ENCODE measurements around the gene RPA3. TPM values are rescaled to one million over a fixed set of nuclear protein-coding genes. Genes with fewer than 3 reads are reported as not detected.

RPA3 gene
- total RNA-seq, 1 experiment from 2014 or later = 38.9 TPM

GRCh38 chr7:7707806-7708205, 10.6 kb downstream of the RPA3 start:
- Histone ChIP-seq H3K9ac (ENCODE audit: low read length) (no peak overlapping the region), H3K4me3 (ENCODE audit: low read length) (no peak overlapping the region), H3K4me2 (ENCODE audit: low read length) (no peak overlapping the region), H3K36me3 (ENCODE audit: low read depth, low read length) (no peaks in the 10 kb centered on the region), H3K4me1 (ENCODE audit: insufficient read depth, low read length) (no peaks in the 10 kb centered on the region), H2AFZ (ENCODE audit: low read length) (no peak overlapping the region), H4K20me1 (ENCODE audit: low read length) (no peaks in the 10 kb centered on the region), H3K9me3 (ENCODE audit: low read length) (no peaks in the 10 kb centered on the region), H3F3A (ENCODE audit: low read length, unreplicated experiment) (no peaks in the 10 kb centered on the region), H3K27me3 (ENCODE audit: low read length) (no peaks in the 10 kb centered on the region), H3K9me2 (replicated peaks; ENCODE audit: low read length) (no peaks in the 10 kb centered on the region), H3K27ac (ENCODE audit: low read length) (no peak overlapping the region), H3K79me2 (ENCODE audit: low read length) (no peaks in the 10 kb centered on the region)
- CTCF ChIA-PET = interaction anchor here (0.7 kb wide), 1 partner anchor 11 kb away, joined by 4 read pairs; no protein-coding TSS in a partner anchor
- intact Hi-C loops (cut with micrococcal nuclease) = no loop called here
- ATAC-seq (no peak), DNase-seq (peak; percentile 2)
- BruUV-seq (replicated peaks) = no TSS peak
- POLR2A ChIA-PET (ENCODE audit: unreplicated experiment) = no interaction called here
- TF ChIP-seq EZH2 (IDR thresholded peaks at IDR 0.05; ENCODE audit: low read length, unreplicated experiment) = no peak

- Histone ChIP-seq H3K36me3 (ENCODE audit: low read depth, low read length) (no peaks in the 10 kb centered on the region), H4K20me1 (ENCODE audit: low read length) (no peaks in the 10 kb centered on the region), H3K9me2 (replicated peaks; ENCODE audit: low read length) (no peaks in the 10 kb centered on the region), H3K9ac (ENCODE audit: low read length) (no peak overlapping the region), H2AFZ (ENCODE audit: low read length) (no peak overlapping the region), H3K9me3 (ENCODE audit: low read length) (no peaks in the 10 kb centered on the region), H3F3A (ENCODE audit: low read length, unreplicated experiment) (no peaks in the 10 kb centered on the region), H3K27ac (ENCODE audit: low read length) (no peak overlapping the region), H3K79me2 (ENCODE audit: low read length) (no peaks in the 10 kb centered on the region), H3K4me2 (ENCODE audit: low read length) (no peak overlapping the region), H3K4me3 (ENCODE audit: low read length) (no peak overlapping the region), H3K4me1 (ENCODE audit: insufficient read depth, low read length) (no peaks in the 10 kb centered on the region), H3K27me3 (ENCODE audit: low read length) (no peaks in the 10 kb centered on the region)
- BruUV-seq (replicated peaks) = no TSS peak
- DNase-seq (no peak), ATAC-seq (no peak)
- intact Hi-C loops (cut with micrococcal nuclease) = no loop called here
- ChIA-PET POLR2A (ENCODE audit: unreplicated experiment) (no interaction called here), CTCF (interaction anchor here (0.6 kb wide), 1 partner anchor 283 kb away, joined by 3 read pairs; no protein-coding TSS in a partner anchor)
- TF ChIP-seq CTCF (conservative IDR thresholded peaks at IDR 0.05; ENCODE audit: low read depth, low read length) (no peak), EZH2 (IDR thresholded peaks at IDR 0.05; ENCODE audit: low read length, unreplicated experiment) (no peak), EZH2phosphoT487 (IDR thresholded peaks at IDR 0.05; ENCODE audit: borderline replicate concordance, low read length) (no peak)
These were observed 11.2 kb downstream of the RPA3 start for GRCh38 chr7:7707246-7707645.

GRCh38 chr7:7706556-7707172, 11.7 kb downstream of the RPA3 start:
- ATAC-seq (no peak), DNase-seq (no peak)
- ChIA-PET CTCF (interaction anchor here (0.6 kb wide), 1 partner anchor 283 kb away, joined by 3 read pairs; no protein-coding TSS in a partner anchor), POLR2A (ENCODE audit: unreplicated experiment) (no interaction called here)
- Histone ChIP-seq H3K9me3 (ENCODE audit: low read length) (no peaks in the 10 kb centered on the region), H4K20me1 (ENCODE audit: low read length) (no peaks in the 10 kb centered on the region), H3K27me3 (ENCODE audit: low read length) (no peaks in the 10 kb centered on the region), H3K79me2 (ENCODE audit: low read length) (no peaks in the 10 kb centered on the region), H3F3A (ENCODE audit: low read length, unreplicated experiment) (no peaks in the 10 kb centered on the region), H3K27ac (ENCODE audit: low read length) (no peak overlapping the region), H3K4me2 (ENCODE audit: low read length) (no peak overlapping the region), H3K9me2 (replicated peaks; ENCODE audit: low read length) (no peaks in the 10 kb centered on the region), H3K36me3 (ENCODE audit: low read depth, low read length) (no peaks in the 10 kb centered on the region), H3K9ac (ENCODE audit: low read length) (no peak overlapping the region), H3K4me1 (ENCODE audit: insufficient read depth, low read length) (no peaks in the 10 kb centered on the region), H2AFZ (ENCODE audit: low read length) (no peak overlapping the region), H3K4me3 (ENCODE audit: low read length) (no peak overlapping the region)
- intact Hi-C loops (cut with micrococcal nuclease) = no loop called here
- BruUV-seq (replicated peaks) = no TSS peak
- TF ChIP-seq EZH2phosphoT487 (IDR thresholded peaks at IDR 0.05; ENCODE audit: borderline replicate concordance, low read length) = no peak
- no peak for TF ChIP-seq CTCF (conservative IDR thresholded peaks at IDR 0.05; ENCODE audit: low read depth, low read length)
- TF ChIP-seq EZH2 (IDR thresholded peaks at IDR 0.05; ENCODE audit: low read length, unreplicated experiment) = no peak
